ENCODE data around the gene AZU1. TPM values are rescaled to one million over a fixed set of nuclear protein-coding genes. Genes with fewer than 3 reads are reported as not detected.
A peak's percentile ranks its signal among the peaks of the same experiment; 100 is the strongest.

The AZU1 gene
- total RNA-seq, 1 donor: not detected

DNA sequence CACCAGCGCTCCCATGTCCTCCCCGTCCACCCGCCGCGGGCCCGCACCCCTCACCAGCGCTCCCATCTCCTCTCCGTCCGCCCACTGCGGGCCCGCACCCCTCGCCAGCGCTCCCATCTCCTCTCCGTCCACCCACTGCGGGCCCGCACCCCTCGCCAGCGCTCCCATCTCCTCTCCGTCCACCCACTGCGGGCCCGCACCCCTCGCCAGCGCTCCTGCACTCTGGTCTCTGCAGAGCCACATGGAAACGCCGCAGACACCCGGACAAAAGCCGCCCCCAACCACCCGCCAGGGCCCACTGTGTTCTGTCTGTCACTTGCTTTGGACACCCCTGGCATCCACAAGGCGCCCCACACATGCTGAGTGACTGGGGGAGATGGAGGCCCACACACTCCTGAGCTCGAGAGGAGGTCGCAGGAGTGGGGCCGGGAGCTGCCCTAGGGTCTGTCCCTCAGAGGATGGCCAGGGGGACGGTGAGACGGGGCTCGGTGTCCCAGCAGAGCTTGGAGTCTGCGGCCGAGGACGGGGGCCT is 39.2 kb downstream of the AZU1 start:
- Histone ChIP-seq H3K9me3 (ENCODE audit: low read depth, low read length) (no peaks in the 10 kb centered on the region), H4K20me1 (ENCODE audit: insufficient read depth, low read length) (peaks cover 8% of the 10 kb centered on the region), H3K36me3 (ENCODE audit: insufficient read depth, low read length) (peaks cover 18% of the 10 kb centered on the region), H3K27ac (ENCODE audit: low read depth, low read length) (no peak overlapping the region), H3K27me3 (ENCODE audit: insufficient read depth, low read length) (no peaks in the 10 kb centered on the region), H3K4me1 (ENCODE audit: insufficient read depth, low read length) (peaks cover 16% of the 10 kb centered on the region), H3K4me3 (ENCODE audit: insufficient read depth, low read length) (no peak overlapping the region), H3K79me2 (ENCODE audit: insufficient read depth, low read length) (no peaks in the 10 kb centered on the region), H2AFZ (ENCODE audit: low read length) (no peak overlapping the region), H3K4me2 (ENCODE audit: insufficient read depth, low read length) (no peak overlapping the region)
- TF ChIP-seq CTCF (IDR thresholded peaks at IDR 0.05; ENCODE audit: extremely low read depth, low read depth, low read length): no peak
- DNase-seq (ENCODE audit: insufficient read length, low spot score, missing footprints): no peak

GRCh38 chr19:867301-867793 is 39.7 kb downstream of the AZU1 start:
- Histone ChIP-seq H3K4me1 (ENCODE audit: insufficient read depth, low read length) (peaks cover 16% of the 10 kb centered on the region), H3K36me3 (ENCODE audit: insufficient read depth, low read length) (peaks cover 18% of the 10 kb centered on the region), H3K4me3 (ENCODE audit: insufficient read depth, low read length) (no peak overlapping the region), H3K9me3 (ENCODE audit: low read depth, low read length) (no peaks in the 10 kb centered on the region), H3K27ac (ENCODE audit: low read depth, low read length) (no peak overlapping the region), H3K27me3 (ENCODE audit: insufficient read depth, low read length) (no peaks in the 10 kb centered on the region), H2AFZ (ENCODE audit: low read length) (no peak overlapping the region), H3K4me2 (ENCODE audit: insufficient read depth, low read length) (no peak overlapping the region), H4K20me1 (ENCODE audit: insufficient read depth, low read length) (peaks cover 11% of the 10 kb centered on the region), H3K79me2 (ENCODE audit: insufficient read depth, low read length) (no peaks in the 10 kb centered on the region)
- DNase-seq (ENCODE audit: insufficient read length, low spot score, missing footprints): no peak
- TF ChIP-seq CTCF (IDR thresholded peaks at IDR 0.05; ENCODE audit: extremely low read depth, low read depth, low read length): no peak

DNA sequence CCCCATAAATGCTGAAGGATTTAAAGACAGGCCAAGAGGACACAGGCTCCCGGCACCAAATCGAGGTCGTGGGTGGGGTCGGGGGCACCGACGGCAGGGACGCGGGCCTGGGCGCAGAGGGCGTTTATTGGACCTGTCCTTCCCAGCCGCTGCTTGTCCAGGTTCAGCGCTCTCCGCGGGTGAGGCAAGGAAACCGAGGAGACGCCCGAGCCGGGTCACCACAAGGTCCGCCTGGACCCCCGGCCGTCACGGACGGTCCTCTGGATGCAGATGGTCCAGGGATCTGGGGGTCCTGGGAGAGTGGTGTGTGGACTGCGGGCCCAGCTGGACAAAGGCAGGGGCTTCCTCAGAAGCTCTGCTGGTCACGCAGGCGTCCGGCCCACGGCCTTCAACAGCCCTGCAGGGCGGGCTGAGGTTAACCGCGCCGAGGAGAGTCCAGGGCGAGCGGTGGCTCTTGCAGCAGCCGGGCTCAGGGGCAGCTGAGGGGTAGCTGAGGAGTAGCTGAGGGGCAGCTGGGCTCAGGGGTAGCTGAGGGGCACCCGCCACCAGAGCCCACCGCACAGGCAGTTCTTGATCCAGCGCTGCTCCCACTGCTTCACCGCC is 40.3 kb downstream of the AZU1 start:
- H3K27ac ChIP-seq (ENCODE audit: low read depth, low read length): no peak overlapping the region
- peaks cover 11% of the 10 kb centered on the region for H4K20me1 ChIP-seq (ENCODE audit: insufficient read depth, low read length)
- no peak overlapping the region for H2AFZ ChIP-seq (ENCODE audit: low read length)
- peaks cover 16% of the 10 kb centered on the region for H3K4me1 ChIP-seq (ENCODE audit: insufficient read depth, low read length)
- no peaks in the 10 kb centered on the region for H3K27me3 ChIP-seq (ENCODE audit: insufficient read depth, low read length)
- no peaks in the 10 kb centered on the region for H3K9me3 ChIP-seq (ENCODE audit: low read depth, low read length)
- no peak for TF ChIP-seq CTCF (IDR thresholded peaks at IDR 0.05; ENCODE audit: extremely low read depth, low read depth, low read length)
- no peak overlapping the region for H3K4me2 ChIP-seq (ENCODE audit: insufficient read depth, low read length)
- DNase-seq (ENCODE audit: insufficient read length, low spot score, missing footprints): no peak
- H3K36me3 ChIP-seq (ENCODE audit: insufficient read depth, low read length): peaks cover 18% of the 10 kb centered on the region
- no peak overlapping the region for H3K4me3 ChIP-seq (ENCODE audit: insufficient read depth, low read length)
- H3K79me2 ChIP-seq (ENCODE audit: insufficient read depth, low read length): no peaks in the 10 kb centered on the region

DNA sequence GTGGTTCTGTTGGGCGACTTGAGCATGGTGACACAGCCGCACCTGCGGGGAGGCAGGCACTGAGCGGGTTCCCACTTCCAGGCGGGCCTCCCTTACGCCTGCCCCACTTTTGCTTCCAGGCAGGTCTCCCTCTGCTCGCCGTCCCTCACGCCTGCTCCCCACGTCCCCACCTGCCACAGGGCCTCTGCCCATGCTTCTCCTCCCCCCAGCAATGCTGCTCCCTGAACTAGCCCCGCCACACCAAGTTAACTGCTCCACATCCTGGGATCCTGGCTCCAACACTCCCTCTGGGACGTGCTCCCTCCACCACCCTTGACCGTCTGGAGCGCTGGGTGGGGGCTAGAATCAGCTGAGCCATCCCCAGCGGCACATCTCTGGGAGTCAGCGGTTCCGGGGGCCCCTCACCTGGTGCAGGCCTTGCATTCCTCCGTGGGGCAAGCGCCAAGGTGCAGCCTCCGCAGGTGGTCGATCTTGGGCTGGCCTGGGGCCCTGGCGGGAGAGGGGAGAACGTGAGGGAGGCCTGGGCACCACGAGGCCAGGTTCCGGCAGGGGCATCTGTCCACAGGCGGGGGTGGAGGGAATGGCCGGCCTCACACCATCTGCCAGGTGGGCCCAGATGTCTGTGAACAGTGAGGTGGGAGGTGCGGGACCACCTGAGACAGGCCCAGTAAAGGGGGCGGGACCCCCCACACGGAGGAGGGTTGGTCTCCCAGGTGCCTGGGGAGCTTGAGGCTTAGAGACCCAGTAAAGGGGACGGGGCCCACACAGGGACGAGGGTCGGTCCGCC is 41.0 kb downstream of the AZU1 start:
- H3K9me3 ChIP-seq (ENCODE audit: low read depth, low read length): no peaks in the 10 kb centered on the region
- H3K4me1 ChIP-seq (ENCODE audit: insufficient read depth, low read length): peaks cover 16% of the 10 kb centered on the region
- H3K27ac ChIP-seq (ENCODE audit: low read depth, low read length): peak overlapping the region; percentile 75
- no peaks in the 10 kb centered on the region for H3K27me3 ChIP-seq (ENCODE audit: insufficient read depth, low read length)
- peaks cover 11% of the 10 kb centered on the region for H4K20me1 ChIP-seq (ENCODE audit: insufficient read depth, low read length)
- TF ChIP-seq CTCF (IDR thresholded peaks at IDR 0.05; ENCODE audit: extremely low read depth, low read depth, low read length): no peak
- no peaks in the 10 kb centered on the region for H3K79me2 ChIP-seq (ENCODE audit: insufficient read depth, low read length)
- no peak overlapping the region for H2AFZ ChIP-seq (ENCODE audit: low read length)
- DNase-seq (ENCODE audit: insufficient read length, low spot score, missing footprints): no peak
- H3K36me3 ChIP-seq (ENCODE audit: insufficient read depth, low read length): peaks cover 18% of the 10 kb centered on the region
- no peak overlapping the region for H3K4me2 ChIP-seq (ENCODE audit: insufficient read depth, low read length)
- no peak overlapping the region for H3K4me3 ChIP-seq (ENCODE audit: insufficient read depth, low read length)
